Heart right ventricle (tissue), 16 donors: ENCODE measurements around the gene CFAP299. TPM values are rescaled to one million over a fixed set of nuclear protein-coding genes. Genes with fewer than 3 reads are reported as not detected.

ENCODE experiments used
- ATAC-seq, 8 donors: fragments of 200-7000 bp; cut with Tn5 transposase; one replicate each; pipeline ENCODE4 v1.9.1; 2020; ENCODE audit warnings: mild to moderate bottlenecking in 8 of 8, moderate library complexity in 8 of 8, moderate number of reproducible peaks in 1 of 8
- DNase-seq, 2 donors: peaks; one replicate each; pipeline ENCODE4 v3.0.0-alpha.2; 2020
- H3K27ac ChIP-seq, 10 donors: fragments of 200-600 bp; sonication (generic) in 2 of 10; one replicate each; pipeline versions ENCODE4 v1.5.0 to v1.8.0; 2020 to 2022; ENCODE audit warnings: mild to moderate bottlenecking in 3 of 10
- H3K27me3 ChIP-seq, 7 donors: fragments of 200-600 bp; one replicate each; pipeline ENCODE4 v1.8.0; 2021 to 2022; ENCODE audit warnings: mild to moderate bottlenecking in 2 of 7
- H3K36me3 ChIP-seq, 9 donors: fragments of 200-600 bp; sonication (generic) in 1 of 9; one replicate each; pipeline versions ENCODE4 v1.5.0 to v1.8.0; 2020 to 2022; ENCODE audit warnings: mild to moderate bottlenecking in 2 of 9
- H3K4me1 ChIP-seq, 9 donors: fragments of 200-600 bp; sonication (generic) in 1 of 9; one replicate each; pipeline versions ENCODE4 v1.5.0 to v1.8.0; 2020 to 2022; ENCODE audit warnings: mild to moderate bottlenecking in 4 of 9
- H3K4me3 ChIP-seq, 10 donors: fragments of 200-600 bp; sonication (generic) in 2 of 10; one replicate each; pipeline versions ENCODE4 v1.5.0 to v1.8.0; 2020 to 2022; ENCODE audit warnings: mild to moderate bottlenecking in 7 of 10, moderate library complexity in 2 of 10
- H3K9me3 ChIP-seq, 11 donors: fragments of 200-600 bp in 10 of 11; sonication (generic) in 2 of 11; one replicate each; pipeline versions ENCODE4 v1.5.0 to v1.8.0; 2013 to 2022; ENCODE audit warnings: mild to moderate bottlenecking in 2 of 11, control low read depth in 1 of 11, moderate library complexity in 1 of 11
- CTCF ChIP-seq, 9 donors: fragments of 200-600 bp; sonication (generic) in 2 of 9; IDR thresholded peaks; one replicate each; pipeline versions ENCODE4 v1.5.0 to v1.8.0; 2021 to 2022; ENCODE audit warnings: antibody characterized with exemption in 9 of 9, mild to moderate bottlenecking in 5 of 9, moderate library complexity in 1 of 9
- WGBS, 2 donors: extraction: QIAGEN DNeasy Blood & Tissue Kit; methylation state at CpG; one replicate each; pipeline ENCODE4 v1.1.7; 2013; ENCODE audit warnings: inconsistent platforms in 1 of 2; 5-methylcytosine and 5-hydroxymethylcytosine counted together
- intact Hi-C, 10 donors: fragments of 100-400 bp; cut with DNase I; formaldehyde crosslinking; loops; one replicate each; pipeline versions ENCODE4 v1.11.1 to v1.14.2; 2022
- polyA plus RNA-seq, 2 donors: library from polyadenylated mRNA; stranded (reverse); fragments of 200-250 nt; gene quantifications; one replicate each; pipeline ENCODE4 v1.2.3, GENCODE V29; 2013
- total RNA-seq, 10 donors: library from RNA; stranded (reverse); fragmentation: NEBNext Ultra II Directional in 3 of 10; extraction: Animal tissue kit (Norgen Biotek cat#: 25700) in 3 of 10; gene quantifications; one replicate each; pipeline versions ENCODE4 v1.2.1 to v1.2.4, GENCODE V29; 2021 to 2023
- donor health status: Arrhythmogenic right ventricular cardiomyopathy.
- donor health status: ischemic (EF 13 %, LVEDD 7.1; RV severe dilation, severe dysfunction).
- donor health status: healthy with polysubstance abuse.
- donor health status: DM: no; HTN: yes; CAD: no.
- donor health status: DM: no; HTN: no; CAD: no.
- donor health status: ischemic (EF 25% LVEDD 6.9; RV normal size, moderate dysfunction).
- donor health status: ischemic (EF 25% LVEDD 5.7; RV mildly dilated, moderate dysfunction).
- donor health status: healthy.
- donor health status: DM: yes; HTN: yes; CAD: no.
- donor health status: Ischemic cardiomyopathy.
- donor health status: ischemic (EF 35%, LVEDD 5.7; RV mildly dilated, moderate dysfunction).
- donor health status: nonischemic (EF 11% LVEDD 7.7; RV severe dilation, severe dysfunction).
- donor health status: DM: yes; HTN: yes; CAD: no.
- donor health status: PGD.
- donor health status: ischemic (EF 29% LVEDD 5.4; RV normal size, mild dysfunction).
- donor health status: nonischemic (EF 23%, LVEDD 6.1; RV moderate dilation, normal function).

Gene CFAP299
- total and polyA plus RNA-seq, 12 donors, result 0.93 TPM; not detected in 11

GRCh38 chr4:80852061-80852460 is 516.5 kb downstream of the CFAP299 start:
- Histone ChIP-seq H3K36me3 (no peaks in the 10 kb centered on the region), H3K27me3 (no peaks in the 10 kb centered on the region), H3K4me3 (no peak overlapping the region), H3K4me1 (no peaks in the 10 kb centered on the region), H3K27ac (no peak overlapping the region), H3K9me3 (peaks cover 0 to 13% (median 0%) of the 10 kb centered on the region in 11 donors)
- no peak for TF ChIP-seq CTCF (IDR thresholded peaks at IDR 0.05)
- intact Hi-C loops, result no loop called here
- WGBS, 2 donors, result 65 to 74% methylated on average over 2 of the region's 2 CpGs
- no peak for ATAC-seq
- no peak for DNase-seq

GRCh38 chr4:80873571-80873970 is 538.0 kb downstream of the CFAP299 start:
- intact Hi-C loops, result no loop called here
- TF ChIP-seq CTCF (IDR thresholded peaks at IDR 0.05), result no peak

GRCh38 chr4:80874979-80875378 is 539.4 kb downstream of the CFAP299 start:
- no peak for TF ChIP-seq CTCF (IDR thresholded peaks at IDR 0.05)
- Histone ChIP-seq H3K4me3 (no peak overlapping the region), H3K27me3 (no peaks in the 10 kb centered on the region), H3K9me3 (no peaks in the 10 kb centered on the region), H3K36me3 (no peaks in the 10 kb centered on the region), H3K27ac (no peak overlapping the region), H3K4me1 (no peaks in the 10 kb centered on the region)
- WGBS, 2 donors, result 96% methylated on average over 2 of the region's 2 CpGs
- intact Hi-C loops, result no loop called here
- ATAC-seq, result no peak
- no peak for DNase-seq

More at GRCh38 chr4:80873571-80873970, 538.0 kb downstream of the CFAP299 start:
- DNase-seq (no peak), ATAC-seq (no peak)
- H3K36me3 ChIP-seq, result no peaks in the 10 kb centered on the region
- no peak overlapping the region for H3K4me3 ChIP-seq
- H3K27ac ChIP-seq, result no peak overlapping the region
- H3K4me1 ChIP-seq, result no peaks in the 10 kb centered on the region
- 80 to 94% methylated on average over 1 of the region's 1 CpG for WGBS, 2 donors
- H3K27me3 ChIP-seq, result no peaks in the 10 kb centered on the region
- no peaks in the 10 kb centered on the region for H3K9me3 ChIP-seq

- H3K4me1 ChIP-seq, result no peaks in the 10 kb centered on the region
- no peaks in the 10 kb centered on the region for H3K9me3 ChIP-seq
- H3K4me3 ChIP-seq, result no peak overlapping the region
- no peak for ATAC-seq
- H3K27me3 ChIP-seq, result no peaks in the 10 kb centered on the region
- no peaks in the 10 kb centered on the region for H3K36me3 ChIP-seq
- no peak for TF ChIP-seq CTCF (IDR thresholded peaks at IDR 0.05)
- H3K27ac ChIP-seq, result no peak overlapping the region
- no peak for DNase-seq
- 86 to 92% methylated on average over 3 of the region's 3 CpGs for WGBS, 2 donors
- intact Hi-C loops, result no loop called here
These were observed 540.1 kb downstream of the CFAP299 start for GRCh38 chr4:80875642-80876041.

- intact Hi-C loops, result no loop called here
- Histone ChIP-seq H3K4me1 (no peaks in the 10 kb centered on the region), H3K27me3 (no peaks in the 10 kb centered on the region), H3K4me3 (no peak overlapping the region), H3K9me3 (no peaks in the 10 kb centered on the region), H3K36me3 (no peaks in the 10 kb centered on the region), H3K27ac (no peak overlapping the region)
- no peak for TF ChIP-seq CTCF (IDR thresholded peaks at IDR 0.05)
- DNase-seq (no peak), ATAC-seq (no peak)
These were observed 541.3 kb downstream of the CFAP299 start for GRCh38 chr4:80876810-80877209.
